Adrenal gland (tissue), 12 donors: ENCODE measurements around the gene ANKRD23. TPM values are rescaled to one million over a fixed set of nuclear protein-coding genes. Genes with fewer than 3 reads are reported as not detected.

Experiments used
- DNase-seq, 7 donors: peaks; one replicate each; pipeline ENCODE4 v3.0.0-alpha.2; 2019 to 2020
- H3K27ac ChIP-seq, 5 donors: fragments of 200-600 bp; sonication (generic) in 4 of 5; 1 replicate in 3 of 5; 2 replicates in 2 of 5; pipeline versions ENCODE4 v1.5.1 to v1.8.0; 2016 to 2020; ENCODE audit warnings: mild to moderate bottlenecking in 1 of 5
- H3K27me3 ChIP-seq: fragments of 200-600 bp; 2 replicates; pipeline ENCODE4 v1.8.0; 2021
- H3K36me3 ChIP-seq, 2 donors: fragments of 200-600 bp; replicated peaks in 1 of 2; 1 replicate in 1 of 2; 2 replicates in 1 of 2; pipeline versions ENCODE4 v1.5.1 to v1.8.0; 2018 to 2022
- H3K4me1 ChIP-seq, 2 donors: fragments of 200-600 bp; replicated peaks in 1 of 2; 1 replicate in 1 of 2; 2 replicates in 1 of 2; pipeline versions ENCODE4 v1.5.1 to v1.8.0; 2018 to 2021
- H3K4me3 ChIP-seq, 4 donors: fragments of 200-600 bp; sonication (generic) in 3 of 4; one replicate each; pipeline ENCODE4 v1.5.1; 2016 to 2018
- H3K9me3 ChIP-seq, 3 donors: fragments of 200-600 bp; sonication (generic) in 1 of 3; replicated peaks in 1 of 3; 1 replicate in 2 of 3; 2 replicates in 1 of 3; pipeline versions ENCODE4 v1.5.1 to v1.8.0; 2016 to 2021
- POLR2A ChIP-seq, 2 donors: fragments of 450-650 bp; IDR thresholded peaks; one replicate each; pipeline ENCODE4 v1.6.1; 2017; ENCODE audit warnings: antibody characterized with exemption in 2 of 2, mild to moderate bottlenecking in 2 of 2, moderate library complexity in 1 of 2
- WGBS, 4 donors: extraction: QIAGEN DNeasy Blood & Tissue Kit in 2 of 4; methylation state at CpG; one replicate each; pipeline versions ENCODE4 v1.1.5 to v1.1.7; 2013 to 2017; 5-methylcytosine and 5-hydroxymethylcytosine counted together
- intact Hi-C, 2 donors: fragments of 100-400 bp; cut with DNase I; formaldehyde crosslinking; loops; one replicate each; pipeline versions ENCODE4 v1.14.1 to v1.15.0; 2022 to 2023
- polyA plus RNA-seq, 3 donors: library from polyadenylated mRNA; stranded (reverse); fragments of 200-250 nt in 2 of 3; fragments of 350-450 nt in 1 of 3; fragmentation: Illumina TruSeq in 1 of 3; extraction: RNeasy Lipid Tissue Mini Kit (QIAGEN cat#74804) in 1 of 3; gene quantifications; one replicate each; pipeline ENCODE4 v1.2.3, GENCODE V29; 2013 to 2014
- total RNA-seq, 9 donors: library from RNA; depleted of rRNA in 4 of 9; stranded (reverse); fragments of >200 nt in 4 of 9; fragments of 120-200 nt in 1 of 9; fragmentation: NEBNext Ultra II Directional in 1 of 9; extraction: Animal tissue kit (Norgen Biotek cat#: 25700) in 1 of 9; gene quantifications; one replicate each; pipeline versions ENCODE4 v1.1.0 to v1.2.4, GENCODE V29; 2013 to 2023
- TF ChIP-seq, protein P1 (sequence below), 6 experiments: fragments of 450-650 bp in 4 of 6; fragments of 200-600 bp in 2 of 6; sonication (generic) in 1 of 6; IDR thresholded peaks; 1 replicate in 5 of 6; 2 replicates in 1 of 6; pipeline versions ENCODE4 v1.5.1 to v1.8.0; 2016 to 2021; ENCODE audit warnings: antibody characterized with exemption in 6 of 6, mild to moderate bottlenecking in 2 of 6, moderate library complexity in 1 of 6
- donor health status: healthy with polysubstance abuse.
- donor health status: Bipolar disorder and iron deficiency.
- donor health status: DM: yes; HTN: yes; CAD: no.
- donor health status: DM: no; HTN: no; CAD: no.
- donor health status: DM: no; HTN: no; CAD: no.
- donor health status: DM: yes; HTN: yes; CAD: no.

Gene ANKRD23
- total and polyA plus RNA-seq, 12 donors = 1.1 to 10.6 (median 3.8) TPM

- H3K36me3 ChIP-seq = peaks cover 0 to 44% of the 10 kb centered on the region in 2 donors
Measured at GRCh38 chr2:96832754-96833507, 10.9 kb downstream of the ANKRD23 start.

DNA sequence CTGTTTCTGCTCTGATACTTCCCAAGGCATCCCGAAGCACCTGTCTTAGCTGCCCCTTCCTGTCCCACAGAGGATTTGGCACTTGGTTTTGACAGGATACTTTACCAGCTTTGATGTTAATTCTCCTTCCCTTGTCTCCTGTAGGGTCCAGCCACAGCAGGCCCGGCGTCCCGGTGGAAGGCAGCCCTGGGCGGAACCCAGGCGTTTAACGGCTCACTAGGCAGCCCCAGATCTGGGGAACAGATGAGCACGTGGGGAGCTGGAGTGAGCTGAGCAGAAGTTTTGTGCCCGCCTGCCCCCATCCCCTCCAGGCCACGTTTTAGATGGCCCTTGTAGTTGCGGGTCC lies 11.4 kb downstream of the ANKRD23 start:
- Histone ChIP-seq H3K36me3 (peaks cover 0 to 49% of the 10 kb centered on the region in 2 donors), H3K4me3 (peak overlapping the region in 1 of 4 donors; percentile 14), H3K27ac (peak overlapping the region; percentile 19 to 89 (median 74)), H3K27me3 (no peaks in the 10 kb centered on the region), H3K4me1 (peaks cover 22 to 26% of the 10 kb centered on the region in 2 donors), H3K9me3 (no peaks in the 10 kb centered on the region)
- intact Hi-C loops = no loop called here
- no peak for DNase-seq
- no peak for TF ChIP-seq POLR2A (IDR thresholded peaks at IDR 0.05)
- TF ChIP-seq, protein P1, sequence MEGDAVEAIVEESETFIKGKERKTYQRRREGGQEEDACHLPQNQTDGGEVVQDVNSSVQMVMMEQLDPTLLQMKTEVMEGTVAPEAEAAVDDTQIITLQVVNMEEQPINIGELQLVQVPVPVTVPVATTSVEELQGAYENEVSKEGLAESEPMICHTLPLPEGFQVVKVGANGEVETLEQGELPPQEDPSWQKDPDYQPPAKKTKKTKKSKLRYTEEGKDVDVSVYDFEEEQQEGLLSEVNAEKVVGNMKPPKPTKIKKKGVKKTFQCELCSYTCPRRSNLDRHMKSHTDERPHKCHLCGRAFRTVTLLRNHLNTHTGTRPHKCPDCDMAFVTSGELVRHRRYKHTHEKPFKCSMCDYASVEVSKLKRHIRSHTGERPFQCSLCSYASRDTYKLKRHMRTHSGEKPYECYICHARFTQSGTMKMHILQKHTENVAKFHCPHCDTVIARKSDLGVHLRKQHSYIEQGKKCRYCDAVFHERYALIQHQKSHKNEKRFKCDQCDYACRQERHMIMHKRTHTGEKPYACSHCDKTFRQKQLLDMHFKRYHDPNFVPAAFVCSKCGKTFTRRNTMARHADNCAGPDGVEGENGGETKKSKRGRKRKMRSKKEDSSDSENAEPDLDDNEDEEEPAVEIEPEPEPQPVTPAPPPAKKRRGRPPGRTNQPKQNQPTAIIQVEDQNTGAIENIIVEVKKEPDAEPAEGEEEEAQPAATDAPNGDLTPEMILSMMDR (IDR thresholded peaks at IDR 0.05) = no peak
- WGBS, 4 donors = 61 to 70% (median 68%) methylated on average over 8 to 11 of the region's 11 CpGs

More at GRCh38 chr2:96832754-96833507, 10.9 kb downstream of the ANKRD23 start:
- DNase-seq = peak; percentile 88 to 97 (median 96)
- peak overlapping the region; percentile 19 to 89 (median 74) for H3K27ac ChIP-seq
- no peaks in the 10 kb centered on the region for H3K9me3 ChIP-seq
- WGBS, 4 donors = 18 to 35% (median 30%) methylated on average over 9 to 18 of the region's 18 CpGs
- no peaks in the 10 kb centered on the region for H3K27me3 ChIP-seq
- intact Hi-C loops = no loop called here
- TF ChIP-seq, protein P1 (IDR thresholded peaks at IDR 0.05) = no peak
- peak in 1 of 2 donors; percentile 60 for TF ChIP-seq POLR2A (IDR thresholded peaks at IDR 0.05)
- H3K4me3 ChIP-seq = peak overlapping the region in 1 of 4 donors; percentile 14
- H3K4me1 ChIP-seq = peaks cover 22 to 26% of the 10 kb centered on the region in 2 donors

GRCh38 chr2:96831679-96832078 lies 12.1 kb downstream of the ANKRD23 start:
- Histone ChIP-seq H3K27me3 (no peaks in the 10 kb centered on the region), H3K36me3 (peaks cover 0 to 55% of the 10 kb centered on the region in 2 donors), H3K9me3 (no peaks in the 10 kb centered on the region), H3K4me1 (peaks cover 22 to 26% of the 10 kb centered on the region in 2 donors), H3K4me3 (no peak overlapping the region), H3K27ac (peak overlapping the region in 4 of 5 donors; percentile 66 to 89 (median 80))
- 60 to 70% (median 69%) methylated on average over 9 to 10 of the region's 10 CpGs for WGBS, 4 donors
- intact Hi-C loops = no loop called here
- peak in 4 of 7 donors; percentile 31 to 56 (median 37) for DNase-seq
- TF ChIP-seq, protein P1 (IDR thresholded peaks at IDR 0.05) = no peak
- TF ChIP-seq POLR2A (IDR thresholded peaks at IDR 0.05) = no peak

DNA sequence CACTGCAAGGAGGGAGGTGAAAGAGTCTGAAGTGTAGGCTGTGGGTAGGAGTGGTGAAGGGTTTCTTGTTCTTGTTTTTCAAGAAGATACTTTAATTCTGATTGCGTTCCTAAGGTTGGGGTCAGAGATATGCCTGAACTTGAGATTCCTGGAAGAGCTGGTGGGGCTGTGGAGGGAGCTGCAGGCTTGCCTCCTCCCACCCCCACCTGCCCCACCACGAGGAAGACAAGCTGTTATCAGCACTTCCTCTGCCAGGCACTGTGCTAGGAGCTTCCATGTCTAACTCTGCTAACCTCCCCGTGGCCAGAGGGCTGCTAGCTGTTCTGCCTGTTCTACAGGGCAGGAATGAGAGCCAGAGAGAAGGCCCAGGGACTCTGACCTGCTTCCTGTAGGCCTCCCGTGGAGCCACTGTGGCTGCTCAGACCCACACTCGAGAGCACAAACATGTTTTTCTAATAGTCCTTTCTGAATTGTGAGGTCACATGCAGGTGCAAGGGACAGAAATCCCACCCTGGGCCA lies 13.7 kb downstream of the ANKRD23 start:
- H3K36me3 ChIP-seq = peaks cover 0 to 70% of the 10 kb centered on the region in 2 donors

More for the DNA sequence above, 13.7 kb downstream of the ANKRD23 start:
- H3K4me1 ChIP-seq = peaks cover 22 to 26% of the 10 kb centered on the region in 2 donors
- H3K4me3 ChIP-seq = no peak overlapping the region
- intact Hi-C loops = no loop called here
- no peaks in the 10 kb centered on the region for H3K27me3 ChIP-seq
- no peak overlapping the region for H3K27ac ChIP-seq
- DNase-seq = no peak
- no peaks in the 10 kb centered on the region for H3K9me3 ChIP-seq
- TF ChIP-seq, protein P1 (IDR thresholded peaks at IDR 0.05) = no peak
- 65 to 81% (median 71%) methylated on average over 1 to 5 of the region's 5 CpGs for WGBS, 4 donors
